ENCODE data around the gene WSCD2. TPM values are rescaled to one million over a fixed set of nuclear protein-coding genes. Genes with fewer than 3 reads are reported as not detected.
A peak's percentile ranks its signal among the peaks of the same experiment; 100 is the strongest.
"Not testable (repeated sequence)": the region's sequence is repeated elsewhere in the genome, so short reads cannot be mapped to it uniquely, and the experiment has no call there.

Gene WSCD2
- polyA plus RNA-seq, 5 donors = 0.25 to 0.85 (median 0.34) TPM

- no peak for DNase-seq
These were observed 65.5 kb downstream of the WSCD2 start for GRCh38 chr12:108194585-108194984.

GRCh38 chr12:108196319-108196718, 67.2 kb downstream of the WSCD2 start:
- DNase-seq = no peak

- DNase-seq = no peak
These were observed 67.8 kb downstream of the WSCD2 start for GRCh38 chr12:108196921-108197320.

- no peak for DNase-seq
These were observed 69.0 kb downstream of the WSCD2 start for GRCh38 chr12:108198043-108198442.

DNA sequence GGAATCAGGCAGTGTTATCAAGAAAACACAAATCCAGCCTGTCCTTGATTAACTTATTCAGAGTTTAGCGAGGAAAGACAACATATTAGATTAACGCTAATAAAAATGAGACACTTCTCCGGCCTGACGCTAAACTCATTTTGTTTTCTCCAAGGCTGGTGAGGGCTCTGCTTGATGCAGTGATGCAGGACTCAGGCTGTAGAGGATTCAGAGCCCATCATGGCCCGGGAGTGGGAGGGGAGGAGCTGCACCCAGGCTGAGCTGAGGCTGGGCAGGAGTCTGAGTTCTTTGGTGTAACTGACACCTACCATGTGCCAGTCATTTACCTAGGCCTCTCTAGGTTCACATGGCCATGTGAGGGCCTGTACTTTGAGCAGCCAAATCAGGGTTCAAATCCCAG, 70.0 kb downstream of the WSCD2 start:
- DNase-seq = no peak

GRCh38 chr12:108201808-108202207, 72.7 kb downstream of the WSCD2 start:
- DNase-seq = no peak

- DNase-seq = no peak
These were observed 75.3 kb downstream of the WSCD2 start for GRCh38 chr12:108204117-108204987.

GRCh38 chr12:108205864-108206263, 76.8 kb downstream of the WSCD2 start:
- no peak for DNase-seq

- no peak for DNase-seq
These were observed 79.0 kb downstream of the WSCD2 start for GRCh38 chr12:108207791-108208730.

DNA sequence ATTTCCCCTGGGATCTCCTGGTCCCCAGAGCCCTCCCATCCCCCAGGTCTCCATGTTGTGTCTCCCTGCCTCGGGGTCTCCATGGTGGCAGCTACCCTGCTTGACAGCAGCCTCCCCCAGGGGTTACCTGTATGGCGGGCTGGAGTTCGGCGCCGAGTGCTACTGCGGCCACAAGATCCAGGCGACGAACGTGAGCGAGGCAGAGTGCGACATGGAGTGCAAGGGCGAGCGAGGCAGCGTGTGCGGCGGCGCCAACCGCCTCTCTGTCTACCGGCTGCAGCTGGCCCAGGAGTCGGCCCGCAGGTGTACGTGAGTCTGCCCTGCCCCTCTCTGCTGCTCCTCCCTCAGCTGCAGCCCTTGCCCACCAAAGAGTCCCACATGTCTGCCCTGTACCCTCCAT, 80.9 kb downstream of the WSCD2 start:
- DNase-seq = no peak

DNA sequence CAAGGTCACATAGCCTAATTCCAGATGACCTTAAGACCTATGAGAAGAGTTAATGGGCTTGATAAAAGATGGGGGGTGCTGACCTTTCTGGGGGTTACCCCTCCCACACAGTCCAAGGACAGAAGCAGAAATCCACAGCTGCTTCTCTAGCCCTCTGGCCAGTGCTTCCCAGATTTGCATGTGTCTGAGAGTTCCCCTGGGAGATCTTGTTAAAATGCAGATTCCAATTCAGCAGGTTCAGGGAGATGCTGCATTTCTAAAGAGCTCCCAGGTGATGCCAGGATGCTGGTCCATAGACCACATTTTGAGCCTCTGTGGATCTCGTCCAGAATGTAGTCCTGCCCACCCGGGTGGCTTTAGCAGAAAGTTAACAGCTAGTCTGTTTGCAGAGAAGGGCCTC, 82.1 kb downstream of the WSCD2 start:
- DNase-seq = no peak

- DNase-seq = no peak
These were observed 84.9 kb downstream of the WSCD2 start for GRCh38 chr12:108213871-108214445.

DNA sequence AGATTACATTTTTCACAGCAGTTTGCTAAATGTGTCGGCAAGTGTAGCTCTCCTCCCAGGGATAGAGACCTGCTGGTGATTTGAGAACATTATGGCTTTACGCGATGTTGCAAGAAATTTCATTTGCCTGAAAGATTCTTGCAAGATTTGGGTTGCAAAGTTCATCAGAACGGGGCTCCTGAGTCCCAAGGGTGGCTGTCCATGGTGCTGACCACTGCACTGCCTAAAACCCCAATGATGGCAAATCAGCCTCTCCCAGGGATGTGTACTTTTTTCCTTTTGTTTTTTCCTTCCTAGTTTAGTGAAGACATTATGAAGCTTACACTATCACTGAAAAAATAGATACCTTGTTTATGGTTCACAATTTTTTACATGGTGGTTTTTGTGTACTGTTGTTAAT, 85.4 kb downstream of the WSCD2 start:
- DNase-seq = peak; percentile 21 to 25

- DNase-seq = no peak
These were observed 86.4 kb downstream of the WSCD2 start for GRCh38 chr12:108215458-108215857.

- DNase-seq = no peak
These were observed 89.8 kb downstream of the WSCD2 start for GRCh38 chr12:108218921-108219320.

GRCh38 chr12:108225101-108225500, 96.0 kb downstream of the WSCD2 start:
- DNase-seq = not testable (repeated sequence)

DNA sequence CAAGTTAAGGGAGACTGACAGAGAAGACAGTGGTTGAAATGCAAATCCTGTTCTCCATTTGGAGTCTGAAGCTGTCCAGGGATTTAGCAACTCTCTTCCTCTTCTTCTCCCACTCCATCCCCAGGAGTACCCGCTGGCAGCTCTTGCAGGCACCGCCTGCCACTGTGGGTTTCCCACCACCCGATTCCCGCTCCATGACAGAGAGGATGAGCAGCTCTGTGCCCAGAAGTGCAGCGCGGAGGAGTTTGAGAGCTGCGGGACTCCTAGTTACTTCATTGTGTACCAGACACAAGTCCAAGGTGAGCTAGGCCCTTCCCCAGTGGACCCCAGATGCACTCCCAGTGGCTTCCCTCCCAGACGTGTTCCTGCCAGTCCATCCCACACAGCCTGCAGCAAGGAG, 97.8 kb downstream of the WSCD2 start:
- no peak for DNase-seq

DNA sequence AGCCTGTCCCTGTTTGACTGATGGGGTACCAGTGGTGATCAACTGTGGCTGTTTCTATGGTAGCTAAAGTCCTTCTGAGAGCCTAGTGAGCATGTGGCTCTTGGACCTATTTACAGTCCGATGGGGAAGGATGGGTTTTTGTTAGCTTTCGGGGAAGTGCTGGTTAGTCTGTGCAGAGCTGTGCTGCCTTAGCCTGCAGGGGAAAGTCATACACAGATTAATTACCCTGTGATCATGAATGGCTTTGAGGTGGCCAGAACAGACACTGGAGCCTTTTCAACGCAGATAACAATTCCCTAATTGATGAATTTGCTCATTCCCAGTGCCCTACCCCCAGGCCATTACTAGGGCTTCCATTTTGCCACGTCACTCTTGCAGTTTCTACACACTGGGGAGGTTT, 99.7 kb downstream of the WSCD2 start:
- DNase-seq = no peak

- no peak for DNase-seq
These were observed 102.2 kb downstream of the WSCD2 start for GRCh38 chr12:108231109-108231905.

DNA sequence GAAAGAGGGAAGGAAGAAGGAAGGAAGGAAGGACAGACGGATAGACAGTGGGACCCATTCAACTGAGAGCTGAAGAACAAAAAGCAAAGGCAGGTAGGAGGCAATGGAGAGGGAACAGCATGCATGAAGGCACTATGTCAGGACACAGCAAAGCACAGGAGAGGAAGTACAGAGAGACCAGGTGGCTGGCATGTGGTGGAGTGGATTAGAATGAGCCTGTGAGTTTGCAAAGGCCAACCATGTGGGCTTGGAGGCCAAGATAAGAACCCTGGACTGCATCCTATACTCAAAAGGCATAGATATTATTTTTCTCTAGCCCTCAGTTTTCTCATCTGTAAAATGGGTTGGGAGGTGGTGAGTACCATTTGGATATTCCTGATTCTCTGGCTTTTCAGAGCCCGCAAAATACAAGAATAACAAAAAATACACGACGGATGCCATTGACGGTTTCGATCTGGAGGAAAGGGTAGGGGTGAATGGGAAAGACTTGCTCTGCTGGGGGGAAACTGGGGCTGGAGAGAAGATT, 102.9 kb downstream of the WSCD2 start:
- DNase-seq = no peak

DNA sequence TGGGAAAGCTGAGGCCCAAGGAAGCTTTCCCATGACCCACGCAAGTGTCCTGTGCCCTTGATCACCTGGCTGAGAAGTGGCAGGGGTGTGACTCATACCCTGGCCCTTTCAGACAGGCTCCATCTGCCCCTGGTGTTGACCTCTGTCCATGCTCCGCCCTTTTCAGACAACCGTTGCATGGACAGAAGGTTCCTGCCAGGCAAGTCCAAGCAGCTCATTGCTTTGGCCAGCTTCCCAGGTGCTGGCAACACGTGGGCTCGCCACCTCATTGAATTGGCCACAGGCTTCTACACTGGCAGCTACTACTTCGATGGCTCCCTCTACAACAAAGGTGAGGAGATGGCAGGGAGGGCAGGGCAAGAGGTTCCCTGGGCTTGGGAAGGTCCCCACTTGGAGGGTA, 103.5 kb downstream of the WSCD2 start:
- no peak for DNase-seq
